HG03378 (cell line): ENCODE results near the gene PRKCH.

Experiments
- ATAC-seq: cut with Tn5 transposase; IDR thresholded peaks from one replicate; pipeline ENCODE4 v1.9.1; 2021; ENCODE audit warnings: mild to moderate bottlenecking, moderate library complexity; ENCODE audit not compliant: unreplicated experiment

PRKCH gene

GRCh38 chr14:61417883-61418455 lies 96.6 kb downstream of the PRKCH start:
- ATAC-seq = no peak

GRCh38 chr14:61418746-61419145 lies 97.4 kb downstream of the PRKCH start:
- no peak for ATAC-seq

GRCh38 chr14:61419201-61419600 lies 97.8 kb downstream of the PRKCH start:
- no peak for ATAC-seq

GRCh38 chr14:61420326-61420725 lies 98.9 kb downstream of the PRKCH start:
- ATAC-seq = no peak

GRCh38 chr14:61421212-61421923 lies 100.0 kb downstream of the PRKCH start:
- ATAC-seq = no peak

- no peak for ATAC-seq
Measured at GRCh38 chr14:61426048-61426447, 104.7 kb downstream of the PRKCH start.

GRCh38 chr14:61428261-61428660 lies 106.9 kb downstream of the PRKCH start:
- no peak for ATAC-seq

- ATAC-seq = no peak
Measured at GRCh38 chr14:61429316-61429715, 107.9 kb downstream of the PRKCH start.

- ATAC-seq = no peak
Measured at GRCh38 chr14:61430066-61430757, 108.8 kb downstream of the PRKCH start.

- no peak for ATAC-seq
Measured at GRCh38 chr14:61433169-61433568, 111.8 kb downstream of the PRKCH start.

GRCh38 chr14:61433828-61434227 lies 112.4 kb downstream of the PRKCH start:
- ATAC-seq = no peak

- ATAC-seq = no peak
Measured at GRCh38 chr14:61434311-61434710, 112.9 kb downstream of the PRKCH start.

- ATAC-seq = no peak
Measured at GRCh38 chr14:61435563-61436337, 114.4 kb downstream of the PRKCH start.

GRCh38 chr14:61437381-61437780 lies 116.0 kb downstream of the PRKCH start:
- ATAC-seq = no peak

- ATAC-seq = no peak
Measured at GRCh38 chr14:61438036-61438435, 116.7 kb downstream of the PRKCH start.

GRCh38 chr14:61438497-61438859 lies 117.1 kb downstream of the PRKCH start:
- ATAC-seq = peak; percentile 50

GRCh38 chr14:61438860-61439765 lies 117.7 kb downstream of the PRKCH start:
- peak; percentile 39 for ATAC-seq

GRCh38 chr14:61439779-61440418 lies 118.5 kb downstream of the PRKCH start:
- ATAC-seq = no peak

GRCh38 chr14:61443481-61443880 lies 122.1 kb downstream of the PRKCH start:
- ATAC-seq = no peak

- peak; percentile 95 for ATAC-seq
Measured at GRCh38 chr14:61444215-61444768, 122.9 kb downstream of the PRKCH start.
